Liver (tissue), 9 donors: ENCODE measurements around the gene ATXN3. TPM values are rescaled to one million over a fixed set of nuclear protein-coding genes. Genes with fewer than 3 reads are reported as not detected.

Source experiments
- DNase-seq: peaks from one replicate; pipeline ENCODE4 v3.0.0-alpha.2; 2017; ENCODE audit warnings: low spot score
- H3K27ac ChIP-seq, 2 donors: one replicate each; pipeline ENCODE4 v1.7.0; 2013; ENCODE audit warnings: inconsistent platforms in 2 of 2, low read length in 2 of 2, control low read depth in 1 of 2, low read depth in 1 of 2, mild to moderate bottlenecking in 1 of 2
- H3K27me3 ChIP-seq, 4 donors: one replicate each; pipeline versions ENCODE4 v1.6.1 to v1.7.0; 2013; ENCODE audit warnings: low read length in 3 of 4, inconsistent platforms in 1 of 4, mild to moderate bottlenecking in 1 of 4, moderate library complexity in 1 of 4; ENCODE audit not compliant: control insufficient read depth in 4 of 4, insufficient read depth in 4 of 4
- H3K36me3 ChIP-seq, 4 donors: one replicate each; pipeline versions ENCODE4 v1.6.1 to v1.7.0; 2013; ENCODE audit warnings: low read length in 3 of 4, mild to moderate bottlenecking in 3 of 4, low read depth in 1 of 4, moderate library complexity in 1 of 4; ENCODE audit not compliant: control insufficient read depth in 4 of 4, insufficient read depth in 3 of 4
- H3K4me1 ChIP-seq, 4 donors: one replicate each; pipeline versions ENCODE4 v1.6.1 to v1.7.0; 2013; ENCODE audit warnings: low read length in 3 of 4, mild to moderate bottlenecking in 3 of 4, moderate library complexity in 1 of 4; ENCODE audit not compliant: control insufficient read depth in 4 of 4, insufficient read depth in 4 of 4
- H3K4me3 ChIP-seq, 3 donors: one replicate each; pipeline versions ENCODE4 v1.6.1 to v1.7.0; 2013; ENCODE audit warnings: low read length in 3 of 3, control low read depth in 1 of 3, low read depth in 1 of 3, mild to moderate bottlenecking in 1 of 3
- H3K9ac ChIP-seq, 2 donors: one replicate each; pipeline ENCODE4 v1.7.0; 2013; ENCODE audit warnings: low read length in 2 of 2, mild to moderate bottlenecking in 2 of 2, moderate library complexity in 2 of 2, control low read depth in 1 of 2, low read depth in 1 of 2
- H3K9me3 ChIP-seq, 4 donors: one replicate each; pipeline versions ENCODE4 v1.6.1 to v1.7.0; 2013; ENCODE audit warnings: low read length in 3 of 4; ENCODE audit not compliant: control insufficient read depth in 4 of 4
- ATF3 ChIP-seq: IDR thresholded peaks from 2 replicates; pipeline ENCODE4 v1.6.1; 2016; ENCODE audit warnings: antibody characterized with exemption
- EGR1 ChIP-seq, 2 donors: IDR thresholded peaks; 2 replicates each; pipeline ENCODE4 v1.6.1; 2016 to 2018; ENCODE audit warnings: antibody characterized with exemption in 2 of 2, low read depth in 2 of 2
- FOXA1 ChIP-seq: IDR thresholded peaks from 2 replicates; pipeline ENCODE4 v1.6.1; 2016; ENCODE audit warnings: antibody characterized with exemption
- GABPA ChIP-seq, 2 donors: IDR thresholded peaks in 1 of 2; conservative IDR thresholded peaks in 1 of 2; 2 replicates each; pipeline ENCODE4 v1.6.1; 2016; ENCODE audit warnings: antibody characterized with exemption in 2 of 2, mild to moderate bottlenecking in 1 of 2, moderate library complexity in 1 of 2
- HNF4A ChIP-seq, 2 donors: conservative IDR thresholded peaks; 2 replicates each; pipeline ENCODE4 v1.6.1; 2016; ENCODE audit warnings: antibody characterized with exemption in 2 of 2, mild to moderate bottlenecking in 2 of 2
- HNF4G ChIP-seq: IDR thresholded peaks from 2 replicates; pipeline ENCODE4 v1.6.1; 2016; ENCODE audit warnings: antibody characterized with exemption
- JUND ChIP-seq, 2 donors: IDR thresholded peaks; 2 replicates each; pipeline ENCODE4 v1.6.1; 2016; ENCODE audit warnings: antibody characterized with exemption in 2 of 2
- NR2F2 ChIP-seq: IDR thresholded peaks from 2 replicates; pipeline ENCODE4 v1.6.1; 2016; ENCODE audit warnings: antibody characterized with exemption
- RAD21 ChIP-seq, 2 donors: IDR thresholded peaks; 2 replicates each; pipeline ENCODE4 v1.6.1; 2016; ENCODE audit warnings: antibody characterized with exemption in 2 of 2, mild to moderate bottlenecking in 2 of 2
- REST ChIP-seq: IDR thresholded peaks from 2 replicates; pipeline ENCODE4 v1.6.1; 2016; ENCODE audit warnings: antibody characterized with exemption, mild to moderate bottlenecking
- RXRA ChIP-seq, 2 donors: IDR thresholded peaks; 2 replicates each; pipeline ENCODE4 v1.6.1; 2017 to 2018; ENCODE audit warnings: antibody characterized with exemption in 2 of 2, mild to moderate bottlenecking in 1 of 2
- SP1 ChIP-seq: IDR thresholded peaks from 2 replicates; pipeline ENCODE4 v1.6.1; 2018; ENCODE audit warnings: antibody characterized with exemption, mild to moderate bottlenecking
- TAF1 ChIP-seq: conservative IDR thresholded peaks from 2 replicates; pipeline ENCODE4 v1.6.1; 2016; ENCODE audit warnings: antibody characterized with exemption, mild to moderate bottlenecking
- YY1 ChIP-seq: IDR thresholded peaks from 2 replicates; pipeline ENCODE4 v1.6.1; 2016; ENCODE audit warnings: antibody characterized with exemption, mild to moderate bottlenecking
- ZBTB33 ChIP-seq: IDR thresholded peaks from 2 replicates; pipeline ENCODE4 v1.6.1; 2016; ENCODE audit warnings: antibody characterized with exemption
- WGBS: extraction: QIAGEN DNeasy Blood & Tissue Kit; methylation state at CpG from one replicate; pipeline ENCODE4 v1.1.7; 2013; 5-methylcytosine and 5-hydroxymethylcytosine counted together
- polyA plus RNA-seq, 2 donors: library from polyadenylated mRNA; stranded (reverse) in 1 of 2; unstranded in 1 of 2; fragments of 200-250 nt in 1 of 2; fragments of >200 nt in 1 of 2; fragmentation: Nextera tagmentation in 1 of 2; extraction: Ambion mirVana in 1 of 2; gene quantifications; one replicate each; pipeline versions ENCODE4 v1.2.1 to v1.2.3, GENCODE V29; 2013 to 2015
- total RNA-seq, 2 donors: library from RNA; depleted of rRNA; stranded (reverse); fragments of >200 nt; gene quantifications; one replicate each; pipeline ENCODE4 v1.2.3, GENCODE V29; 2014
- donor health status: healthy.
- donor health status: healthy.
- donor health status: healthy.
- donor health status: healthy.
- donor health status: healthy.

ATXN3 gene
- total and polyA plus RNA-seq, 4 donors, result 3.6 to 17.7 (median 9.1) TPM

- Histone ChIP-seq H3K9ac (no peak overlapping the region), H3K9me3 (no peaks in the 10 kb centered on the region), H3K4me3 (no peak overlapping the region), H3K4me1 (peaks cover 0 to 2% (median 0%) of the 10 kb centered on the region in 4 donors), H3K27ac (no peak overlapping the region), H3K36me3 (peaks cover 11 to 40% (median 36%) of the 10 kb centered on the region in 4 donors), H3K27me3 (no peaks in the 10 kb centered on the region)
- TF ChIP-seq RXRA (IDR thresholded peaks at IDR 0.05), result no peak
- TF ChIP-seq SP1, result no peak
- no peak for TF ChIP-seq GABPA (IDR thresholded peaks at IDR 0.05 in 1 of 2, conservative IDR thresholded peaks at IDR 0.05 in 1 of 2)
- 90% methylated on average over 1 of the region's 1 CpG for WGBS
- DNase-seq, result no peak
These were observed 47.2 kb upstream of the ATXN3 start for GRCh38 chr14:92153581-92153980.

DNA sequence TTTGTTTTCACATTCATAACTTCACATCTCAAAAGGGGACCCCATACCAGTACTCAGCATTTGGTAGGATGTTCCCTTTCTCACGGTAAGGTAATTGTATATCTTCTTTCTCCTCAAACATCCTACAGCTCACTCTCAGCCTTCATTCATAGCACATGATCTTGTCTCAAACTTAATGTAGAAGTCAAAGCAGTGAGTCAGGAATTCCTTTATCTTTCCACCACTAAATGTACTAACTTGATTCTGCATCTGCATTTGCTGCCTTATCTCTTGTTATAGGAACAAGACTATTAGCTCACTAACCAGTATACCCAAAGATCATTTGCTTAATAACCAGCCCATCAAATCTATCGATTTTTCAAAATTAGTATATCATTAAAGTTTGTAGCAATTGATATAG lies 38.3 kb upstream of the ATXN3 start:
- peaks cover 6 to 53% (median 46%) of the 10 kb centered on the region in 4 donors for H3K36me3 ChIP-seq
- no peak for TF ChIP-seq REST
- TF ChIP-seq TAF1, result no peak
- no peak for TF ChIP-seq YY1
- TF ChIP-seq RAD21 (IDR thresholded peaks at IDR 0.05), result no peak
- TF ChIP-seq ATF3, result no peak
- TF ChIP-seq NR2F2, result no peak
- 94% methylated on average over 2 of the region's 2 CpGs for WGBS
- no peaks in the 10 kb centered on the region for H3K9me3 ChIP-seq
- no peaks in the 10 kb centered on the region for H3K4me1 ChIP-seq
- H3K27ac ChIP-seq, result no peak overlapping the region
- H3K27me3 ChIP-seq, result no peaks in the 10 kb centered on the region
- H3K4me3 ChIP-seq, result no peak overlapping the region
- DNase-seq, result no peak
- no peak overlapping the region for H3K9ac ChIP-seq

GRCh38 chr14:92143962-92144361 lies 37.6 kb upstream of the ATXN3 start:
- Histone ChIP-seq H3K9me3 (no peaks in the 10 kb centered on the region), H3K9ac (no peak overlapping the region), H3K27ac (no peak overlapping the region), H3K4me3 (no peak overlapping the region), H3K4me1 (no peaks in the 10 kb centered on the region), H3K36me3 (peaks cover 6 to 49% (median 43%) of the 10 kb centered on the region in 4 donors), H3K27me3 (no peaks in the 10 kb centered on the region)
- DNase-seq, result no peak
- 92% methylated on average over 3 of the region's 3 CpGs for WGBS
- TF ChIP-seq FOXA1 (no peak), HNF4G (no peak), YY1 (no peak)

DNA sequence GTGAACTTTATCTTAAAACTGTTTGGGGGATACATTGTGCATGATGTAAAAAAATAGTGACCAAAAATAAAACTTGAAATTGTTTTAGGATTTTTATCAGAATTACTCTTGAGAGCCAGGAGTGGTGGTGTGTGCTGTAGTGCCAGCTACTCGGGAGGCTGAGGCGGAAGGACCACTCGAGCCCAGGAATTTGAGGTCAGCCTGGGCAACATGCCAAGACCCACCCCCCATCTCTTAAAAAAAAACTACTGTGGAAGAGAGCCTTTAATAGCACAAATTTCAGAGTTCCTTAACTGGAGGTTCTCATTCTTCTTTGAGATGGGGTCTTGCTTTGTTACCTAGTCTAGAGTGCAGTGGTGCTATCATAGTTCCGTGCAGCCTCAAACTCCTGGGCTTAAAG lies 36.9 kb upstream of the ATXN3 start:
- H3K9me3 ChIP-seq, result no peaks in the 10 kb centered on the region
- no peak overlapping the region for H3K27ac ChIP-seq
- H3K9ac ChIP-seq, result no peak overlapping the region
- H3K36me3 ChIP-seq, result peaks cover 7 to 47% (median 45%) of the 10 kb centered on the region in 4 donors
- no peak overlapping the region for H3K4me3 ChIP-seq
- H3K27me3 ChIP-seq, result no peaks in the 10 kb centered on the region
- 87% methylated on average over 4 of the region's 4 CpGs for WGBS
- DNase-seq, result no peak
- no peaks in the 10 kb centered on the region for H3K4me1 ChIP-seq
- TF ChIP-seq JUND (IDR thresholded peaks at IDR 0.05) (no peak), EGR1 (IDR thresholded peaks at IDR 0.05; ENCODE audit: low read depth in 2 of 2) (no peak), ATF3 (no peak), FOXA1 (no peak), ZBTB33 (no peak), HNF4A (conservative IDR thresholded peaks at IDR 0.05) (no peak), NR2F2 (no peak), REST (no peak)
